Dermis lymphatic vessel endothelial cell (primary cell): Measurements from ENCODE around the gene CARD16. TPM values are rescaled to one million over a fixed set of nuclear protein-coding genes. Genes with fewer than 3 reads are reported as not detected.

Experiments
- total RNA-seq: library from RNA; depleted of rRNA; stranded (reverse); fragments of >200 nt; gene quantifications from 2 replicates; pipeline ENCODE4 v1.2.1, GENCODE V29; 2014

CARD16 gene
- 40.0 and 98.1 TPM in 2 replicates for total RNA-seq

DNA sequence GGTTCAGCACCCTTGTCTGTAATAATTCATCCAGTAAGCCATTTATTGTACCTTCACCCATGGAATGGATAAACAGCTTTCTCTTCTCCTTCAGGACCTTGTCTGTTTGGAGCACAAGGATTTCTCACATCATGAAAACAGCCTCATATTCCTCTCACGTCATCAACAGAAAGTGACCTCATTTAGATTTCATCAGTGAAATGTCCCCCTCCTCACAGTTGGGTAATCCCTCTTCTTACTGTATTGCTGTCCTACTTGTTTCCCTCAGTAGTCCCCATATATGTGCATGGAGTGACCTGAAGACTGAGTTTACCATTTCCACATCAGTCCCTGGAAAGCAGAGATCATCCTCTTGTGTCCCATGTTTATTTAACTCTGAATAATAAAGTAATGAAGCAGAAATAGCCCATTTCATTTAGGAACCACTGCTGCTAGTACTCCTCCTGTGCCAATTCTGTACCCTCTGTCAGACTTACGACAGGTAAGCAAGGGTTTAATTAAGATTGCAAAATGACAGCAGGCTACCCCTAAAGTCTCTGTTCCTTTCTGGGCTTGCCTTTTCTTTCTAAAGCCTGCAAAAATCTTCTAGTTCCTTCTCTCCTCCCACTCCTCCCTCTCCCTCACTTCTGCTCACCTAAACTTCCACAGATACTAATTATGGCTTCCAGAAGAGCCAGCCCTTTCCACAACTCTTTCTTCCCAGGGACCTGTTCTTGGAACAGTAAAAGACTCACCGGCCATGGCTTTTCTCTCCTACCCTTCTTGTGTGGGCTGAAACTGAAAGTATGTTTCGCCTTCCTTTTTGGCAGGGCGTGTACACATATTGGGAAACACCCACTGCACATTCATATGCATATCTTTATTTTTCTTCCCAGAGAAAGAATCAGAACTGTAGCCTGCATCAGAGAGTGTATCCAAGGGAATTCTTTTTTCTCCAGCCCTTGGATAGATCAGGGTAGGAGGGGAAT, at the start of gene CARD16:
Gene CARD16 (minus strand): TSS at position 779 of the 968 bp plus-strand sequence. CDS start 38 bp downstream, at position 741.

DNA sequence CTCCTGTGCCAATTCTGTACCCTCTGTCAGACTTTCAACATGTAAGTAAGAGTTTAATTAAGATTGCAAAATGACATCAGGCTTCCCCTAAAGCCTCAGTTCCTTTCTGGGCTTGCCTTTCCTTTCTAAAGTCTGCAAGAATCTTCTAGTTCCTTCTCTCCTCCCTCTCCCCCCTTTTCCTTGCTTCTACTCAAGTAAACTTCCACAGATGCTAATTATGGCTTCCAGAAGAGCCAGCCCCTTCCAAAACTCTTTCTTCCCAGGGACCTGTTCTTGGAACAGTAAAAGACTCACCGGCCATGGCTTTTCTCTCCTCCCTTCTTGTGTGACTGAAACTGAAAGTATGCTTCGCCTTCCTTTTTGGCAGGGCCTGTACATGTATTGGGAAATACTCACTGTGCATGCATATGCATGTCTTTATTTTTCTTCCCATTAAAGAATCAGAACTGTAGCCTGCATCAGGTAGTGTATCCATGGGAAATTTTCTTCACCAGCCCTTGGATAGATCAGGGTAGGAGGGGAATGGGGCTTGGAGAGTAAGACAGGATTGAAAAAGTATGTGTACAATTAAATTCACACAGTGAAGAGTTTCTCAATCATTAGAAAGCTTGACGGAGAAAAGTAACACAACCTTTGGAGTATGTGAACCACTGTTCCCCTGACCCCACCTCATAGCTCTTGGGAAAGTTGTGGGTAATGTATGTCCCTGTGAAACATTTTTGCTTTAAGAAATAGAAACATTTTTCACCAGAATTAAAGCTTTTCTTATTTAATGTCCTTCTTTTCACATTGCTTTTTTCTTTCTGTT, 10.1 kb downstream of the CARD16 start, which contains the start of gene CASP1:
Gene CASP1 (minus strand): TSS at position 332 of the 808 bp plus-strand sequence. CDS start 31 bp downstream, at position 301.

DNA sequence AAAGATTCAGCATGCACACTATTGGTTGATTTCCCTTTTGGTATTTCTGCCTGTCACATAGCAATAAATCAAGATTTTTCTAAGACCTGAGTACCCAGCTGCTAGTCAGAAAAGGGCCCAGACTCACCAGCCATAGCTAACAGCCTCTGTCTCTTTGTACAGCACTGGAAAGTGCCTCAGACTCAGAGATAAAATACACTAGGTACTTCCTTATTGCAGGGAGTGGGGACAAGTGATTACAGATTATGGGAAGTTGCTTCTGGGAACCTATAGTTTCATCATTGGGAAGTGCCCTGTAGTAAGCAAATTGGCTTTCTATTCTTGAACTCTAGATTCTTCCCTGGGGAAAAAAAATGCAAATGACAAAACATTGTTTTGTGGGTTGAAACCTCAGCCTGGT, 22.1 kb downstream of the CARD16 start, which contains the start of gene CASP5:
Gene CASP5 (minus strand): TSS at position 166 of the 400 bp plus-strand sequence. CDS start 32 bp downstream, at position 134.

Other genes starting within 250 kb of the CARD16 start
- gene CASP12, start 146.9 kb downstream of the CARD16 start, total RNA-seq: 7.8 and 85.2 TPM in 2 replicates
- gene CASP4, start 76.8 kb downstream of the CARD16 start, total RNA-seq: 228 and 320 TPM in 2 replicates
- not detected in 2 replicates for gene CASP5, start 22.2 kb downstream of the CARD16 start, total RNA-seq
- 6.3 and 28.2 TPM in 2 replicates for gene CASP1, start 10.2 kb downstream of the CARD16 start, total RNA-seq
- not detected in 2 replicates for gene CARD18, start 94.4 kb upstream of the CARD16 start, total RNA-seq